CD14-positive monocyte (primary cell): Measurements from ENCODE around the gene NARS2. TPM values are rescaled to one million over a fixed set of nuclear protein-coding genes. Genes with fewer than 3 reads are reported as not detected.

Experiments used
- DNase-seq, 3 donors: peaks; one replicate each; pipeline ENCODE4 v3.0.0-alpha.2; 2011 to 2022
- H2AFZ ChIP-seq: 2 replicates; pipeline ENCODE4 v1.6.0; 2012; ENCODE audit warnings: mild to moderate bottlenecking, low read depth, low read length, inconsistent platforms; ENCODE audit not compliant: insufficient read depth, poor library complexity, severe bottlenecking
- H3K27ac ChIP-seq, 2 donors: 1 replicate in 1 of 2; 2 replicates in 1 of 2; pipeline ENCODE4 v1.5.1; 2012 to 2013; ENCODE audit warnings: low read length in 2 of 2, control low read depth in 1 of 2, inconsistent platforms in 1 of 2, low read depth in 1 of 2, mild to moderate bottlenecking in 1 of 2
- H3K27me3 ChIP-seq, 2 donors: one replicate each; pipeline versions ENCODE4 v1.6.0 to v1.6.1; 2011 to 2013; ENCODE audit warnings: low read length in 2 of 2; ENCODE audit not compliant: control insufficient read depth in 2 of 2, insufficient read depth in 2 of 2
- H3K36me3 ChIP-seq, 2 donors: replicated peaks in 1 of 2; 1 replicate in 1 of 2; 2 replicates in 1 of 2; pipeline versions ENCODE4 v1.5.1 to v1.6.1; 2012 to 2013; ENCODE audit warnings: low read length in 2 of 2, control low read depth in 1 of 2, inconsistent platforms in 1 of 2, mild to moderate bottlenecking in 1 of 2; ENCODE audit not compliant: insufficient read depth in 2 of 2, control insufficient read depth in 1 of 2
- H3K4me1 ChIP-seq, 2 donors: 1 replicate in 1 of 2; 2 replicates in 1 of 2; pipeline versions ENCODE4 v1.5.1 to v1.6.1; 2012 to 2013; ENCODE audit warnings: low read length in 2 of 2, control low read depth in 1 of 2, inconsistent platforms in 1 of 2, mild to moderate bottlenecking in 1 of 2, moderate library complexity in 1 of 2; ENCODE audit not compliant: insufficient read depth in 2 of 2, control insufficient read depth in 1 of 2
- H3K4me2 ChIP-seq: replicated peaks from 2 replicates; pipeline ENCODE3; 2012; ENCODE audit warnings: low read length, moderate library complexity, mild to moderate bottlenecking; ENCODE audit not compliant: poor library complexity, severe bottlenecking; ENCODE audit errors: extremely low read depth
- H3K4me3 ChIP-seq, 3 experiments: fragments of 200-600 bp in 1 of 3; sonication (generic) in 1 of 3; replicated peaks in 1 of 3; 1 replicate in 2 of 3; 2 replicates in 1 of 3; pipeline ENCODE4 v1.5.1; 2011 to 2013; ENCODE audit warnings: low read length in 3 of 3, mild to moderate bottlenecking in 3 of 3, control low read depth in 2 of 3, low read depth in 2 of 3, inconsistent platforms in 1 of 3, moderate library complexity in 1 of 3
- H3K79me2 ChIP-seq: 2 replicates; pipeline ENCODE4 v1.6.0; 2012; ENCODE audit warnings: mild to moderate bottlenecking, control low read depth, inconsistent platforms, low read length, moderate library complexity; ENCODE audit not compliant: insufficient read depth
- H3K9ac ChIP-seq: 2 replicates; pipeline ENCODE4 v1.6.0; 2017; ENCODE audit warnings: low read length, mild to moderate bottlenecking; ENCODE audit not compliant: insufficient read depth, poor library complexity, severe bottlenecking
- H3K9me3 ChIP-seq, 2 donors: replicated peaks in 1 of 2; 1 replicate in 1 of 2; 2 replicates in 1 of 2; pipeline versions ENCODE4 v1.5.1 to v1.6.1; 2012 to 2013; ENCODE audit warnings: low read length in 2 of 2, control low read depth in 1 of 2; ENCODE audit not compliant: control insufficient read depth in 1 of 2, insufficient read depth in 1 of 2
- H4K20me1 ChIP-seq: 2 replicates; pipeline ENCODE4 v1.6.0; 2012; ENCODE audit warnings: mild to moderate bottlenecking, low read length, control low read depth, moderate library complexity; ENCODE audit not compliant: insufficient read depth
- H3K27ac Mint-ChIP-seq, 7 donors: one replicate each; pipeline ENCODE4 v1.8.0; 2020; ENCODE audit warnings: mild to moderate bottlenecking in 7 of 7, mixed read lengths in 7 of 7, moderate library complexity in 6 of 7, inconsistent platforms in 2 of 7
- H3K27me3 Mint-ChIP-seq, 3 donors: one replicate each; pipeline ENCODE4 v1.8.0; 2021 to 2022; ENCODE audit warnings: low read depth in 3 of 3, mild to moderate bottlenecking in 3 of 3, mixed read lengths in 3 of 3, moderate library complexity in 3 of 3, inconsistent platforms in 1 of 3
- H3K36me3 Mint-ChIP-seq, 2 donors: one replicate each; pipeline ENCODE4 v1.8.0; 2020; ENCODE audit warnings: mixed read lengths in 2 of 2, inconsistent platforms in 1 of 2, mild to moderate bottlenecking in 1 of 2
- H3K4me1 Mint-ChIP-seq: one replicate; pipeline ENCODE4 v1.8.0; 2020; ENCODE audit warnings: mild to moderate bottlenecking, mixed read lengths
- H3K4me3 Mint-ChIP-seq, 2 donors: one replicate each; pipeline ENCODE4 v1.8.0; 2020; ENCODE audit warnings: mild to moderate bottlenecking in 2 of 2, mixed read lengths in 2 of 2, moderate library complexity in 1 of 2
- H3K9me3 Mint-ChIP-seq, 7 donors: one replicate each; pipeline ENCODE4 v1.8.0; 2020 to 2022; ENCODE audit warnings: mixed read lengths in 7 of 7, mild to moderate bottlenecking in 6 of 7, moderate library complexity in 6 of 7, inconsistent platforms in 2 of 7
- WGBS: methylation state at CpG from one replicate; pipeline ENCODE4 v1.1.5; 2013; ENCODE audit warnings: missing lambda C conversion rate; ENCODE audit not compliant: insufficient coverage; 5-methylcytosine and 5-hydroxymethylcytosine counted together
- intact Hi-C, 2 donors: fragments of 100-400 bp; cut with micrococcal nuclease; formaldehyde crosslinking; loops; one replicate each; pipeline versions ENCODE4 v1.15.0 to v1.15.1; 2023
- polyA plus RNA-seq, 3 donors: library from polyadenylated mRNA; depleted of rRNA in 1 of 3; unstranded in 2 of 3; stranded (reverse) in 1 of 3; fragments of 300-500 nt in 2 of 3; fragments of >200 nt in 1 of 3; fragmentation: Illumina TruSeq in 2 of 3; gene quantifications; 1 replicate in 2 of 3; 2 replicates in 1 of 3; pipeline ENCODE4 v1.2.3, GENCODE V29; 2012 to 2021
- TF ChIP-seq, protein P1 (sequence below): fragments of 200-600 bp; IDR thresholded peaks from one replicate; pipeline ENCODE4 v1.8.0; 2022; ENCODE audit warnings: antibody characterized with exemption, mild to moderate bottlenecking

NARS2 gene
- polyA plus RNA-seq, 3 donors, result 4.3 to 6.6 (median 4.9) TPM

DNA sequence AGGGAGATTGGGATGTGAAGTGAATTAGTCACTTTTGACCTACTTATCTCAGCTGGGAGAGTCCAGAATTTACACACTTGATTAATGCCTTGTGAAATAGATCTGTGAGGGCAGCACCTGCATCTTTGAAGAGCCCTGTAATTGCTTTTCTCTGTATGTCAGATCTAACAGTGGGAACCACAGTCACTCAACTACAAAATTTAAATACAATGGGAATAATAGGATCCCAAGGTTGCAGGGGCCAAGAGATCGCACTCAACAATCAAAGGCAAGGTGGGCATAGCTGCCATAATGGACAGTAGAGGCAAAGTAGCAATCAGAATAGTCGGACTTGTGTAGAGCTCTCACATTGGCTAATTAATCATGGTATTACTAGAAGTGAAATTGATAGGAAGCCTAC, 45.5 kb upstream of the NARS2 start:
- peaks cover 5 to 15% of the 10 kb centered on the region in 2 donors for H3K9me3 ChIP-seq
- no peak for DNase-seq
- no peak overlapping the region for H3K4me3 ChIP-seq
- H3K9me3 Mint-ChIP-seq, result peaks cover 8 to 33% (median 17%) of the 10 kb centered on the region in 7 donors
- H2AFZ ChIP-seq, result no peak overlapping the region
- no peak overlapping the region for H3K4me2 ChIP-seq
- H4K20me1 ChIP-seq, result no peaks in the 10 kb centered on the region
- no peak overlapping the region for H3K27ac ChIP-seq
- no peak overlapping the region for H3K4me3 Mint-ChIP-seq
- H3K4me1 Mint-ChIP-seq, result no peaks in the 10 kb centered on the region
- intact Hi-C loops, result no loop called here
- H3K9ac ChIP-seq, result no peak overlapping the region
- WGBS, result no CpG with 5 or more reads among the region's 2 CpGs
- no peaks in the 10 kb centered on the region for H3K4me1 ChIP-seq
- no peaks in the 10 kb centered on the region for H3K27me3 ChIP-seq
- peaks cover 5 to 6% (median 5%) of the 10 kb centered on the region in 3 donors for H3K27me3 Mint-ChIP-seq
- H3K27ac Mint-ChIP-seq, result no peak overlapping the region
- no peaks in the 10 kb centered on the region for H3K36me3 Mint-ChIP-seq
- no peaks in the 10 kb centered on the region for H3K79me2 ChIP-seq
- TF ChIP-seq, protein P1, sequence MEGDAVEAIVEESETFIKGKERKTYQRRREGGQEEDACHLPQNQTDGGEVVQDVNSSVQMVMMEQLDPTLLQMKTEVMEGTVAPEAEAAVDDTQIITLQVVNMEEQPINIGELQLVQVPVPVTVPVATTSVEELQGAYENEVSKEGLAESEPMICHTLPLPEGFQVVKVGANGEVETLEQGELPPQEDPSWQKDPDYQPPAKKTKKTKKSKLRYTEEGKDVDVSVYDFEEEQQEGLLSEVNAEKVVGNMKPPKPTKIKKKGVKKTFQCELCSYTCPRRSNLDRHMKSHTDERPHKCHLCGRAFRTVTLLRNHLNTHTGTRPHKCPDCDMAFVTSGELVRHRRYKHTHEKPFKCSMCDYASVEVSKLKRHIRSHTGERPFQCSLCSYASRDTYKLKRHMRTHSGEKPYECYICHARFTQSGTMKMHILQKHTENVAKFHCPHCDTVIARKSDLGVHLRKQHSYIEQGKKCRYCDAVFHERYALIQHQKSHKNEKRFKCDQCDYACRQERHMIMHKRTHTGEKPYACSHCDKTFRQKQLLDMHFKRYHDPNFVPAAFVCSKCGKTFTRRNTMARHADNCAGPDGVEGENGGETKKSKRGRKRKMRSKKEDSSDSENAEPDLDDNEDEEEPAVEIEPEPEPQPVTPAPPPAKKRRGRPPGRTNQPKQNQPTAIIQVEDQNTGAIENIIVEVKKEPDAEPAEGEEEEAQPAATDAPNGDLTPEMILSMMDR, result no peak
- H3K36me3 ChIP-seq, result no peaks in the 10 kb centered on the region

DNA sequence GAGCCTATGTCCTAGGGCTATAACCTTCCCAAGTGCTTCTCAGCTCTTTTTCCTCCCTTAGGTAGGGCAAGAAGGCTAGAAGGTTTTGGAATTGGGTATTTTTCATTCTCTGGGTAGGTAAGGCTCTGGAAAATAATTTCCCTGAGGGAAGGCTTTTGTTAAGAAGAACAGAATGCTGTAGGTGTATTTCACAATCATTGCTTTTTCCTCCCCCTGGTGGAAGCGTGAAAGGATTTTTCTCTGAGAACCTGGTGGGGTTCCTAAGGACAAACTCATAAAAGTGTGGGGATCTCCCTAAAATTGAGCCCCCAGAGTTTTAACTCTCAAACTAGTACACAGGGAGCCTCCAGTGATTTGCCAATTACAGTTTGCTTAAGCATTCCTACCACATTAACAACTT, 41.1 kb upstream of the NARS2 start:
- no peak for DNase-seq
- Histone ChIP-seq H3K4me2 (no peak overlapping the region), H3K9ac (no peak overlapping the region), H3K79me2 (no peaks in the 10 kb centered on the region), H3K27ac (no peak overlapping the region), H3K4me1 (no peaks in the 10 kb centered on the region), H2AFZ (no peak overlapping the region), H3K27me3 (no peaks in the 10 kb centered on the region), H3K36me3 (no peaks in the 10 kb centered on the region), H4K20me1 (no peaks in the 10 kb centered on the region), H3K9me3 (peaks cover 5 to 19% of the 10 kb centered on the region in 2 donors), H3K4me3 (no peak overlapping the region)
- Mint-ChIP-seq H3K27me3 (peaks cover 2 to 6% (median 5%) of the 10 kb centered on the region in 3 donors), H3K27ac (no peak overlapping the region), H3K4me3 (no peak overlapping the region), H3K4me1 (no peaks in the 10 kb centered on the region), H3K36me3 (no peaks in the 10 kb centered on the region), H3K9me3 (peaks cover 16 to 24% (median 19%) of the 10 kb centered on the region in 7 donors)
- intact Hi-C loops, result no loop called here
- TF ChIP-seq, protein P1, result no peak
- no CpG with 5 or more reads among the region's 1 CpG for WGBS
